ENCODE results near the gene HMGCS2. TPM values are rescaled to one million over a fixed set of nuclear protein-coding genes. Genes with fewer than 3 reads are reported as not detected.
"Not testable (repeated sequence)": the region's sequence is repeated elsewhere in the genome, so short reads cannot be mapped to it uniquely, and the experiment has no call there.

HMGCS2 gene
- polyA plus RNA-seq, 2 of the 4 experiments (the other 2 are of a cell fraction) = not detected

DNA sequence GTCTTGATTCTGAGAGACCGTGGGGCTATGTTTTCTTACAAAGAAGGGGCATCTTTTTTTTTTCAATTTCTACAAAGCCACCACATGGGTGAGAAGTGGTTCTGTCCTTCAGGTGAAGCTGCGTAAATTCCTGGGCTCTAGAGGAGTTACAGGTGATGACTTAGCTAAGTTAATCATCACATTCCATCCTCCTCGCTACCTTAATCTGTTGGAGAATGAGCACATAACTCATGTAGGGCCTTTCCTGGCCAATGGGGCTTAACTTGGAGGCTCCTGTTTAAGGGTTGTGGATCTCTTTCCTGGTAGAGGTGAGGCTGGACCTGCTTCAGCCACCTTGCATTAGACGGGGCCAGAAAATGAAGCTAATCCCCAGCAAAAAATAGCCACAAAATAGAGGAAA lies 22.7 kb upstream of the HMGCS2 start:
- TF ChIP-seq RAD21 (conservative IDR thresholded peaks at IDR 0.05 in 1 of 2, IDR thresholded peaks at IDR 0.05 in 1 of 2) = no peak
- no peak for TF ChIP-seq NFE2L2 (conservative IDR thresholded peaks at IDR 0.05; ENCODE audit: low read length)
- FAIRE-seq = no peak
- no peak for DNase-seq (ENCODE audit: low read depth in 1 of 2, low spot score in 1 of 2)
- ATAC-seq = no peak
- Histone ChIP-seq H3K4me2 (no peak overlapping the region), H3K4me3 (no peak overlapping the region), H3K4me1 (no peaks in the 10 kb centered on the region), H3K27ac (no peak overlapping the region), H3K9me3 (no peaks in the 10 kb centered on the region)
- 66% methylated on average over 4 of the region's 4 CpGs for WGBS (ENCODE audit: missing lambda C conversion rate)
- ChIA-PET POLR2A (no interaction called here), CTCF (interaction anchor here (0.7 kb wide), 1 partner anchor 760 kb away, joined by 3 read pairs; no protein-coding TSS in a partner anchor)

DNA sequence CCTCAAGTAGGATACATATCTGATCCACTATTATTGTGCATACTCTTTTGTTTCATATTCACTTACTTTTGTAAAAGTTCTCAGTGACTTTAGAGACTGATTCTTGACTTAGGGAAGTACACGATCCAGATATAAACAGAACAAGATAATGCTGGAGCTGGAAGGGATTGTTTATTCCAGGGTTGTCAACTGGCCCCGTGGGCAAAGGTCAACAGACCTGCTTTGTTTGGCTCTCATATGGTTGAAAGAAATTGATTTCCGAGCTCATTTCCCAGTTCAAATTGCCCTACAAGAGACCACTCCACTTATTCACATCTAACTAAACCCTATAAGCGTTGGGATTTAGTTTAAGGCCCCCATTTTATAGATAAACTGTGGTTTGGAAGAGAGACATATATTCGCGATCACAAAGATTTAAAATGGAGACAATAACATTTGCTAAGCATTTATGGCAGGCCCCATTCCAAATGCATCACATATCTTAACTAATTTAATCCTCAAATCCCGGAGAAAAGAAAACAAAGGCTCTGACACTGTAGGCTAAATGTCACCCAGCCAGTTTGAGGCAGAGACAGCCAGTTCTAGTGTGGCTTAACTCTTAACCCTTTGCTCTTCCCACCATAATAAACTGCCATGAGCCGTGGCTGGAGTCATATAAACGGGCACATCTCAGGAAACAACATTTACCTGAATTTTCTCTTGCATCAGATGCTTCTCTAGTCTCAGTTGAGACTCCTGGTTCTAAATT lies 21.9 kb upstream of the HMGCS2 start:
- ATAC-seq (no peak), FAIRE-seq (no peak), DNase-seq (ENCODE audit: low read depth in 1 of 2, low spot score in 1 of 2) (no peak)
- CTCF ChIA-PET = no interaction called here
- Histone ChIP-seq H3K4me3 (no peak overlapping the region), H3K9me3 (no peaks in the 10 kb centered on the region), H3K4me2 (no peak overlapping the region), H3K4me1 (no peaks in the 10 kb centered on the region), H3K27ac (no peak overlapping the region)
- POLR2A ChIA-PET = no interaction called here
- TF ChIP-seq ELK1 (IDR thresholded peaks at IDR 0.05; ENCODE audit: low read depth, low read length) = no peak
- no peak for TF ChIP-seq MAX (IDR thresholded peaks at IDR 0.05)
- TF ChIP-seq HOXB5 (CRISPR knock-in tag; IDR thresholded peaks at IDR 0.05) = no peak
- TF ChIP-seq CEBPB (IDR thresholded peaks at IDR 0.05) = no peak
- TF ChIP-seq RFX5 (IDR thresholded peaks at IDR 0.05) = no peak
- no peak for TF ChIP-seq FOXS1 (CRISPR knock-in tag; IDR thresholded peaks at IDR 0.05)
- no peak for TF ChIP-seq ZC3H11A (IDR thresholded peaks at IDR 0.05)
- TF ChIP-seq KDM5A (IDR thresholded peaks at IDR 0.05) = no peak
- no peak for TF ChIP-seq BCL3 (IDR thresholded peaks at IDR 0.05)
- no peak for TF ChIP-seq EHMT2 (IDR thresholded peaks at IDR 0.05; ENCODE audit: low read depth)
- no peak for TF ChIP-seq SMC3 (IDR thresholded peaks at IDR 0.05)
- no peak for TF ChIP-seq ZSCAN20 (CRISPR knock-in tag; IDR thresholded peaks at IDR 0.05)
- WGBS (ENCODE audit: missing lambda C conversion rate) = 51% methylated on average over 9 of the region's 9 CpGs

- H3K4me1 ChIP-seq = no peaks in the 10 kb centered on the region
- ChIA-PET POLR2A (no interaction called here), CTCF (no interaction called here)
- TF ChIP-seq HDAC2 (IDR thresholded peaks at IDR 0.05) (no peak), HMGXB4 (CRISPR knock-in tag; IDR thresholded peaks at IDR 0.05; ENCODE audit: borderline replicate concordance) (no peak), FOXS1 (CRISPR knock-in tag; IDR thresholded peaks at IDR 0.05) (no peak), PBX3 (IDR thresholded peaks at IDR 0.05) (no peak)
- DNase-seq (ENCODE audit: low read depth in 1 of 2, low spot score in 1 of 2) (no peak), ATAC-seq (no peak), FAIRE-seq (no peak)
- H3K4me2 ChIP-seq = no peak overlapping the region
- H3K4me3 ChIP-seq = no peak overlapping the region
- no peaks in the 10 kb centered on the region for H3K9me3 ChIP-seq
- WGBS (ENCODE audit: missing lambda C conversion rate) = 43% methylated on average over 2 of the region's 2 CpGs
- no peak overlapping the region for H3K27ac ChIP-seq
Measured at GRCh38 chr1:119787776-119788175, 19.1 kb upstream of the HMGCS2 start.

DNA sequence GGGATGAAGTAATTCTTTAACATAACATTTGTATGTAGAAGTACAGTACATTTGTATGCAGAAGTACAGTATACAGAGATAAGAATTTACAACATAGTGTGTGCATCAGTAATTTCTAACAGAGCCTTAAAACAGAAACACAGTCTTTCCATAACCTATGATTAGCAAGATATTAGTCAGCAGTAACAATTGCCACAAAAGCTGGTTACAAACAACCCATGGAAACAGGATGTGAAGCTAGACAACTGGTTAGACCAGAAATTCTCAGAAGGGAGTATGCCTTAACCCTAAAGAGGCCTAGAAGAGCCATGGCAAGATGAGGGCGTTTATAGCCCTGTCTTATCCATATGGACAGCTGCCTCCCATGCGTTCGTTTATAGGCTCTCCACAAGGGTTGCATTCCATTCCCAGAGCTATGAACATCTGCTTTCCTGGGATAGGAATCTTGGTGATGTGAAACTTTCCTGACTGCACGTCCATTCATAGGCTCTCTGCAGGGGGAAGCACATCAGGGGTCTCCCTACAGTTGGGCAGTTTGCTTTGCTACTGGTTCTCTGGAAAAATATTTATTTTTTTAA lies 17.9 kb upstream of the HMGCS2 start:
- H3K9me3 ChIP-seq; ATAC-seq; H3K4me1 ChIP-seq; H3K27ac ChIP-seq; POLR2A ChIA-PET; CTCF ChIA-PET; DNase-seq (ENCODE audit: low read depth in 1 of 2, low spot score in 1 of 2); H3K4me3 ChIP-seq; H3K4me2 ChIP-seq; FAIRE-seq: not testable (repeated sequence)
- 56% methylated on average over 4 of the region's 4 CpGs for WGBS (ENCODE audit: missing lambda C conversion rate)

- CTCF ChIA-PET = interaction anchor here (1.1 kb wide), 1 partner anchor 23 kb away, joined by 3 read pairs; no protein-coding TSS in a partner anchor
- POLR2A ChIA-PET; FAIRE-seq; ATAC-seq; H3K4me3 ChIP-seq; H3K4me1 ChIP-seq; H3K9me3 ChIP-seq; H3K4me2 ChIP-seq; H3K27ac ChIP-seq; DNase-seq (ENCODE audit: low read depth in 1 of 2, low spot score in 1 of 2): not testable (repeated sequence)
- 50% methylated on average over 7 of the region's 7 CpGs for WGBS (ENCODE audit: missing lambda C conversion rate)
Measured at GRCh38 chr1:119786046-119786445, 17.3 kb upstream of the HMGCS2 start.

Measured in A549 (cell line).